ENCODE results near the gene PDE5A.

PDE5A gene

GRCh38 chr4:119570401-119570800 is 58.2 kb downstream of the PDE5A start:
- DNase-seq (ENCODE audit: insufficient read length) (no peak), FAIRE-seq (no peak)
- TF ChIP-seq POLR2AphosphoS5 (IDR thresholded peaks at IDR 0.05; ENCODE audit: low read depth, low read length) (no peak), TAF1 (IDR thresholded peaks at IDR 0.05; ENCODE audit: borderline replicate concordance, low read depth, low read length) (no peak), POLR2A (IDR thresholded peaks at IDR 0.05; ENCODE audit: low read depth, low read length) (no peak)

GRCh38 chr4:119564106-119564505 is 64.5 kb downstream of the PDE5A start:
- FAIRE-seq: no peak
- no peak for DNase-seq (ENCODE audit: insufficient read length)
- TF ChIP-seq TAF1 (IDR thresholded peaks at IDR 0.05; ENCODE audit: borderline replicate concordance, low read depth, low read length): no peak
- TF ChIP-seq POLR2A (IDR thresholded peaks at IDR 0.05; ENCODE audit: low read depth, low read length): no peak
- TF ChIP-seq POLR2AphosphoS5 (IDR thresholded peaks at IDR 0.05; ENCODE audit: low read depth, low read length): no peak

DNA sequence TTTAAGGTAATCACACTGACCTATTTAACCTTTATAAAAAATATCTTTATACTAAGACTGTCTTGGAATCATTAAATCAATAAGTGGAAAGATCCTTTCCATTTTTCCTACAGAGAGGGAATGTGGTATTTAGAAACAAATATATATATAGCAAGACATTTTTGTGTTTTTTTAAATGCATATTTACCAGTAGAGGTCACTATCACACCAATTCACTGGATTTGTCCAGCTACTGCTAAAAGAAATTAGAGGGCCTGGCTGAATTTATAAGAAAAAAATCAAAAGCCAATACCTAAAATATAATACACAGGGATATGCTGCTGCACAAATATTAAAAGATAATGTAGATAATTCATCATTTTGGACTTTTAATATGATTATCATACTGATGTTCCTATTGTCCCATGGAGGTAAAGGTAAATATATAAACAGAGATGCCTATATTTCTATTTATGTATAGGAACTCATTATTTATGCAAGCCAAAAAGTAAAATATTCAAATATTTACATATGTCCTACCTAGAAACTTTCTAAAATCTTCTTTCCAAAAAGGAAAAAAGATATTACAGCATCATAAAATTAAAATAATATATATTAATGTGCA is 69.5 kb downstream of the PDE5A start:
- no peak for DNase-seq (ENCODE audit: insufficient read length)
- no peak for FAIRE-seq
- TF ChIP-seq POLR2AphosphoS5 (IDR thresholded peaks at IDR 0.05; ENCODE audit: low read depth, low read length) (no peak), POLR2A (IDR thresholded peaks at IDR 0.05; ENCODE audit: low read depth, low read length) (no peak), TAF1 (IDR thresholded peaks at IDR 0.05; ENCODE audit: borderline replicate concordance, low read depth, low read length) (no peak)

GRCh38 chr4:119550857-119551532 is 77.6 kb downstream of the PDE5A start:
- TF ChIP-seq POLR2AphosphoS5 (IDR thresholded peaks at IDR 0.05; ENCODE audit: low read depth, low read length) (no peak), TAF1 (IDR thresholded peaks at IDR 0.05; ENCODE audit: borderline replicate concordance, low read depth, low read length) (no peak), POLR2A (IDR thresholded peaks at IDR 0.05; ENCODE audit: low read depth, low read length) (no peak)
- no peak for FAIRE-seq
- no peak for DNase-seq (ENCODE audit: insufficient read length)

DNA sequence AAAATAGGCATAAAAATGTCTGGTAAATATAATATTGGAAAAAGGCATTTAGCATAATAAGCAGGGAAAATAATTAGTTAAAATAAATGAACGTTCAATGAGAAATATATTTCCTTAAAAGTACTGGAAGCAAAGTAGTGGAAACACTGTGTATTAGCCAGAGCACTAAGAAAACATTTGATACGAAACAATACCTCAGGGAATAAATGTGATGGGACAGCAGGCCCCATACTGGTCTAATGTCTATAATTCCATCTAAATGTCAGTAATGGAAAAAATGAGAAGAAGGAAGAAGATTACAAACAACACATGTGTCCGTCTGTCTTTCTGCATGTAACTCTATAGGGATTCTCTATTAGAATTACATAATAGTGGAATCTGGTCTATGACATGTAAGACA is 79.0 kb downstream of the PDE5A start:
- FAIRE-seq: no peak
- TF ChIP-seq TAF1 (IDR thresholded peaks at IDR 0.05; ENCODE audit: borderline replicate concordance, low read depth, low read length) (no peak), POLR2AphosphoS5 (IDR thresholded peaks at IDR 0.05; ENCODE audit: low read depth, low read length) (no peak), POLR2A (IDR thresholded peaks at IDR 0.05; ENCODE audit: low read depth, low read length) (no peak)
- DNase-seq (ENCODE audit: insufficient read length): no peak

- no peak for FAIRE-seq
- TF ChIP-seq POLR2A (IDR thresholded peaks at IDR 0.05; ENCODE audit: low read depth, low read length) (no peak), POLR2AphosphoS5 (IDR thresholded peaks at IDR 0.05; ENCODE audit: low read depth, low read length) (no peak), TAF1 (IDR thresholded peaks at IDR 0.05; ENCODE audit: borderline replicate concordance, low read depth, low read length) (no peak)
Observed at GRCh38 chr4:119543779-119544178, 84.8 kb downstream of the PDE5A start.

GRCh38 chr4:119543187-119543586 is 85.4 kb downstream of the PDE5A start:
- TF ChIP-seq POLR2AphosphoS5 (IDR thresholded peaks at IDR 0.05; ENCODE audit: low read depth, low read length) (no peak), TAF1 (IDR thresholded peaks at IDR 0.05; ENCODE audit: borderline replicate concordance, low read depth, low read length) (no peak), POLR2A (IDR thresholded peaks at IDR 0.05; ENCODE audit: low read depth, low read length) (no peak)
- no peak for DNase-seq (ENCODE audit: insufficient read length)
- FAIRE-seq: no peak

More at GRCh38 chr4:119543779-119544178, 84.8 kb downstream of the PDE5A start:
- DNase-seq (ENCODE audit: insufficient read length): no peak

GRCh38 chr4:119540249-119540648 is 88.4 kb downstream of the PDE5A start:
- no peak for DNase-seq (ENCODE audit: insufficient read length)
- no peak for FAIRE-seq
- TF ChIP-seq POLR2A (IDR thresholded peaks at IDR 0.05; ENCODE audit: low read depth, low read length) (no peak), POLR2AphosphoS5 (IDR thresholded peaks at IDR 0.05; ENCODE audit: low read depth, low read length) (no peak), TAF1 (IDR thresholded peaks at IDR 0.05; ENCODE audit: borderline replicate concordance, low read depth, low read length) (no peak)

GRCh38 chr4:119537586-119537985 is 91.0 kb downstream of the PDE5A start:
- no peak for FAIRE-seq
- no peak for TF ChIP-seq POLR2A (IDR thresholded peaks at IDR 0.05; ENCODE audit: low read depth, low read length)
- TF ChIP-seq POLR2AphosphoS5 (IDR thresholded peaks at IDR 0.05; ENCODE audit: low read depth, low read length): no peak
- TF ChIP-seq TAF1 (IDR thresholded peaks at IDR 0.05; ENCODE audit: borderline replicate concordance, low read depth, low read length): no peak
- no peak for DNase-seq (ENCODE audit: insufficient read length)

DNA sequence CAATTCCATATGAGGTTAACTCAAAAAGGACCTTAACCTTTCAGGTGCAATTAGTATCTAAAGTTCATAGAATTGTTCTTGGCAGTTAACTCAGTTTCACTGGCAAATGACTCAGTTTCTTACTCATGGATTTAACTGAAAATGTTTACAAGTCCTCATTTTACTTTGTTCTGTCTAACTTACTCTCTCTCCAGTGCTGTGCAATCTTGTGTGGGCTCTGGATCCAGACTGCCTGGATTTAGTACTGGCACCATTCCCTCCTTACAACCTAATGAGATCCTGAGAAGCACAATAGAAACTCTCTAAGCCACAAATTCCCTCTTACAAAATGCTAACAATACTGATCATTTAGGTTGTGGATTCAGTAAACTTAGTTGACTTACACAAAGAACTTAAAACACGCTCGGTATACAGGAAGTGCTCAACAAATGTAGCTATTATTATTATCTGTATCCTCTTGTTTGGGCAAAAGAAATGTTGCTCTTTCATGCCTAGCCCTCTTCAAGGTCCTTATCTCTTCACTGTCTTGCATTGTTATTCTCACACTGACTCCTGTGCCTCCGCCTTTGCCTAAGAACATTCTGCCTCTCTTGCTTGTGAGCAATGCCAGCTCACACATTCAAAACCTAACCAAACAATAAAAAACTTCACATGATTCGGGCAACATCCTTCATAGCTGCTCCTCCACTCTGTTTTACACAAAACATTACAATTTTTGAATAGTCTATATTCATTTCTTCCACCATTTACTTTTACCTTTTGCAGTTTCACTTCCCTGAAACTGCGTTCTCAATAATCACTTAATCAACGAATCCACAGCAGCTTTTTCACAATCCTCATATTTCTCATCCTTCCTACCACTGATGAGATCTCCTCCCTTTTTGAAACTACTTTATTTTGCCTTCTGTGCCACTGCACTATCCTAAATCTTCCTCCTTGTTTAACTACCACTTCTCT is 91.8 kb downstream of the PDE5A start:
- peak; percentile 88 for FAIRE-seq
- TF ChIP-seq POLR2AphosphoS5 (IDR thresholded peaks at IDR 0.05; ENCODE audit: low read depth, low read length) (no peak), TAF1 (IDR thresholded peaks at IDR 0.05; ENCODE audit: borderline replicate concordance, low read depth, low read length) (no peak), POLR2A (IDR thresholded peaks at IDR 0.05; ENCODE audit: low read depth, low read length) (no peak)

GRCh38 chr4:119532319-119532718 is 96.3 kb downstream of the PDE5A start:
- FAIRE-seq: no peak
- TF ChIP-seq TAF1 (IDR thresholded peaks at IDR 0.05; ENCODE audit: borderline replicate concordance, low read depth, low read length): no peak
- no peak for TF ChIP-seq POLR2AphosphoS5 (IDR thresholded peaks at IDR 0.05; ENCODE audit: low read depth, low read length)
- no peak for TF ChIP-seq POLR2A (IDR thresholded peaks at IDR 0.05; ENCODE audit: low read depth, low read length)
- DNase-seq (ENCODE audit: insufficient read length): no peak

More for the DNA sequence above, 91.8 kb downstream of the PDE5A start:
- DNase-seq (ENCODE audit: insufficient read length): no peak
